Measurements from ENCODE around the gene KCNMA1.

Gene KCNMA1

DNA sequence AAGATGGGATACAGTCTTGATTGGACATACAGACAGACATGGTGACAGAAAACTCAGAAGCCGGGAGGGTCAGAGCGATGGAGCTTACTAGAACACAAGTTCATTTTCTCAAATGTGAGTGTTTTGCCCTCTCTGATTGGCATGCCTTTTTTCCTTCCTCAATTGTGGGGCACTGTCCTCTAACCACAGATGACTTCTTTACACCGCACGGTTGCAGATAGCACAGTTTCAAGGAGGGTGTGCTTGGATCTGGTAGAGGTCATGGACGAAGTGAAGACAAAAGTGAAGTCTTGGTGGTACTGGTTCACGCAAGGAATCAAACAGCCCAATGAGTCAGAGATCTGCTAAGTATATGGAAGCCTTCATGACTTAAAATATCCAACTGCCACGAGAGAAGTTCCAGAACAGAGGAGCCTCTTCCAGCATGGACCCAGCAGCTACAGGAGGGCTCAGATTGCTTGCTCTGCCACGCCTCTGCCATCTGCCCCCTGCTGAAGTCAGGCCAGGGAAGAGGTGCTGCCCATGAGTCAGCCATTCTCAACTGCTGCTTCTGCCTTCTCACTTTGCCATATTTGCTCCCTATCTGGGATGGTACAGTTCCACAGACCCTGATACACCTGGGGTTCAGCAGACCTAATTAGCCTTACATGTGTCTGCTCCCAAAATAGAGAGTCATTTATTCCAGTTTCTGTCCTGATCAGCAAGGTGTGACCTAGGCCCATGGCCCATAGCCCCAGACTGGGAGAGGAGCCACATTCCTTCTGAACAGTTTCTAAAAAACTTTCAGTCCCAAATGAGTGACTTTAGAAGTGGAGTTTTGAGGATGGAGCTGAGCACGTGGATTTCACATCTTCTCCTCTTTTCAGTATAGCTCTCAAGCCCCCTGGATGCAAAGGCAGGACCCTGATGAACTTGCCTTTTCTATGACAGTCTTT, 413.8 kb downstream of the KCNMA1 start:
- no peak for DNase-seq (ENCODE audit: extremely low read depth, insufficient read length)
- Histone ChIP-seq H3K27me3 (replicated peaks; ENCODE audit: control insufficient read depth, insufficient read depth, low read length) (no peaks in the 10 kb centered on the region), H3K4me3 (replicated peaks; ENCODE audit: low read depth, low read length) (no peak overlapping the region), H3K36me3 (ENCODE audit: control insufficient read depth, insufficient read depth, low read length) (no peaks in the 10 kb centered on the region)
- no peak for TF ChIP-seq CTCF (IDR thresholded peaks at IDR 0.05; ENCODE audit: insufficient read depth, low read length, poor library complexity, severe bottlenecking)

DNA sequence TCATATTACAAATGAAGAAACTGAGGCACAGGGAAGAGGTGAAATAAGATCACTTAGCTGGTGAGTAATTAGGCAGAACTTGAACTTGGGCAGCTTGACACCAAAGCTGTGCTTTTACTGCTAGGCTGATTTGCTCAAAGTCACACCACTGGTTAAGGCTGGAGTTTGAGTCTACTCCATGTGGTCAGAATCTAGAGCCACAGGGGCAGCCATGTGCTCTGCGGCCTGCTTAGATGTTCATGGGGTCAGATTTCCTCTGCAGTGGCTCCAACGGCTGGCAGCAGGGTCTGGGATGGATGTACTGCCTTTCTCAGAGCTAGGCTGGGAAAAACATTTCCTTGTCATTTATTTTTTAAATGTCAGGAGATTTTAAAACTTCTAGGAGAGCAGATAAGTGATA, 417.5 kb downstream of the KCNMA1 start:
- no peak for TF ChIP-seq CTCF (IDR thresholded peaks at IDR 0.05; ENCODE audit: insufficient read depth, low read length, poor library complexity, severe bottlenecking)
- H3K36me3 ChIP-seq (ENCODE audit: control insufficient read depth, insufficient read depth, low read length) = no peaks in the 10 kb centered on the region
- no peak overlapping the region for H3K4me3 ChIP-seq (replicated peaks; ENCODE audit: low read depth, low read length)
- no peak for DNase-seq (ENCODE audit: extremely low read depth, insufficient read length)
- no peaks in the 10 kb centered on the region for H3K27me3 ChIP-seq (replicated peaks; ENCODE audit: control insufficient read depth, insufficient read depth, low read length)

DNA sequence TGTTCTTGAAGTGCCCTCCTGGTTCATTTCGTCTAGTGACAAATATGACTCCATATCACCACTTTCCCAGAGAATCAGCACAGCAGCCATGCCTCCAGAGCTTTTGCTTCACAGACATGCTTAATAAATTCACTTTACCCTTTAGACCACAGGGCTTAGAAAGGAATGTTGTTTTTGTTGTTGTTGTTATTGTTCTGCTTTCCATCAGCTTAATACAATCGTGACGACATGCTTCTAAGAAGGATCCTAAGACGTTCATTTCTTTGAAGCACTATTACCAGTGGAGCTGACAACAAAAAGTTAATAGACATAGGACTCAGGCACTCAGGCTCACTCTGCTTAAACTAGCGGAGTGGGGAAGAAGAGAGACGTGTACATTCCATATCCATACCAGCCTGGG, 418.6 kb downstream of the KCNMA1 start:
- Histone ChIP-seq H3K4me3 (replicated peaks; ENCODE audit: low read depth, low read length) (no peak overlapping the region), H3K27me3 (replicated peaks; ENCODE audit: control insufficient read depth, insufficient read depth, low read length) (no peaks in the 10 kb centered on the region), H3K36me3 (ENCODE audit: control insufficient read depth, insufficient read depth, low read length) (no peaks in the 10 kb centered on the region)
- DNase-seq (ENCODE audit: extremely low read depth, insufficient read length) = no peak
- no peak for TF ChIP-seq CTCF (IDR thresholded peaks at IDR 0.05; ENCODE audit: insufficient read depth, low read length, poor library complexity, severe bottlenecking)

- DNase-seq (ENCODE audit: extremely low read depth, insufficient read length) = no peak
- H3K27me3 ChIP-seq (replicated peaks; ENCODE audit: control insufficient read depth, insufficient read depth, low read length) = no peaks in the 10 kb centered on the region
- no peak overlapping the region for H3K4me3 ChIP-seq (replicated peaks; ENCODE audit: low read depth, low read length)
- no peaks in the 10 kb centered on the region for H3K36me3 ChIP-seq (ENCODE audit: control insufficient read depth, insufficient read depth, low read length)
- no peak for TF ChIP-seq CTCF (IDR thresholded peaks at IDR 0.05; ENCODE audit: insufficient read depth, low read length, poor library complexity, severe bottlenecking)
Measured at GRCh38 chr10:77214799-77215198, 422.8 kb downstream of the KCNMA1 start.

DNA sequence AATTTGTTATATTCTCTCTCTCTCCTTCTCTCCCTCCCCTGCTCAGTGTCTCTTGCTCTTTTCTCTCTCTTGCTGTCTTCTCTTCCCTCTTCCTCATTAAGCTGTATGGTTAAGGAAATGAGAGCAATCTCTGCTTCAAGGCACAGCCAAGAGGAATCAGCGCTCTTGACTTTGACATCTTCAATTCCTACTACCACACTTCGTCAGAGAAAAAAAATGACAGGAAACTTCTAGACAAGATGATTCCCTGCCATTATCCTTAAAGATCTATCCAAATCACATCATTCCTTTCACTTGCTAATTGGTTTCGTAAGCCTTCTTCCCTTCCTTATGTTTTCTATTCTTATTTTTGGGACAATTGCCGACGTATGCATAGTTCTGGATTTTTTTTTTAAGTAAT, 425.0 kb downstream of the KCNMA1 start:
- no peak for DNase-seq (ENCODE audit: extremely low read depth, insufficient read length)
- no peak overlapping the region for H3K4me3 ChIP-seq (replicated peaks; ENCODE audit: low read depth, low read length)
- no peaks in the 10 kb centered on the region for H3K27me3 ChIP-seq (replicated peaks; ENCODE audit: control insufficient read depth, insufficient read depth, low read length)
- no peak for TF ChIP-seq CTCF (IDR thresholded peaks at IDR 0.05; ENCODE audit: insufficient read depth, low read length, poor library complexity, severe bottlenecking)
- no peaks in the 10 kb centered on the region for H3K36me3 ChIP-seq (ENCODE audit: control insufficient read depth, insufficient read depth, low read length)
